Measurements from ENCODE around the gene DIPK2B.

DNA sequence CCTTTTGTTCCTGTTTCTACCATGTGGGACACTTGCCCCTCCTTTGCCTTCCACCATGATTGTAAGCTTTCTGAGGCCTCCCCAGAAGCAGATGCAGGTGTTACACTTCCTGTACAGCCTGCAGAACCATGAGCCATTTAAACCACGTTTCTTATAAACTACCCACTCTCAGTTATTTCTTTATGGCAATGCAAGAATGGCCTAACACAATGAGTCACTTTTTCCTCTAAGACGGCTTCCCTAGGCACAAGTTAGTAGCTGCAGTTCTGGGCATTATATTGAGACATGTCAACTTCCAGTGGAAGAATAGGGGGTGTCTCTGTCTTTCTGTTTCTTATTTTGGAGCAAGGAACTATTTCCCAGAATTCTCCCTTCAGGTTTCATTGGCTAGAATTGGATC is 32.9 kb upstream of the DIPK2B start:
- TF ChIP-seq POLR2A (IDR thresholded peaks at IDR 0.05), result no peak
- TF ChIP-seq, protein P1, sequence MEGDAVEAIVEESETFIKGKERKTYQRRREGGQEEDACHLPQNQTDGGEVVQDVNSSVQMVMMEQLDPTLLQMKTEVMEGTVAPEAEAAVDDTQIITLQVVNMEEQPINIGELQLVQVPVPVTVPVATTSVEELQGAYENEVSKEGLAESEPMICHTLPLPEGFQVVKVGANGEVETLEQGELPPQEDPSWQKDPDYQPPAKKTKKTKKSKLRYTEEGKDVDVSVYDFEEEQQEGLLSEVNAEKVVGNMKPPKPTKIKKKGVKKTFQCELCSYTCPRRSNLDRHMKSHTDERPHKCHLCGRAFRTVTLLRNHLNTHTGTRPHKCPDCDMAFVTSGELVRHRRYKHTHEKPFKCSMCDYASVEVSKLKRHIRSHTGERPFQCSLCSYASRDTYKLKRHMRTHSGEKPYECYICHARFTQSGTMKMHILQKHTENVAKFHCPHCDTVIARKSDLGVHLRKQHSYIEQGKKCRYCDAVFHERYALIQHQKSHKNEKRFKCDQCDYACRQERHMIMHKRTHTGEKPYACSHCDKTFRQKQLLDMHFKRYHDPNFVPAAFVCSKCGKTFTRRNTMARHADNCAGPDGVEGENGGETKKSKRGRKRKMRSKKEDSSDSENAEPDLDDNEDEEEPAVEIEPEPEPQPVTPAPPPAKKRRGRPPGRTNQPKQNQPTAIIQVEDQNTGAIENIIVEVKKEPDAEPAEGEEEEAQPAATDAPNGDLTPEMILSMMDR (IDR thresholded peaks at IDR 0.05), result no peak
